ENCODE results near the gene RTN3.

The RTN3 gene

DNA sequence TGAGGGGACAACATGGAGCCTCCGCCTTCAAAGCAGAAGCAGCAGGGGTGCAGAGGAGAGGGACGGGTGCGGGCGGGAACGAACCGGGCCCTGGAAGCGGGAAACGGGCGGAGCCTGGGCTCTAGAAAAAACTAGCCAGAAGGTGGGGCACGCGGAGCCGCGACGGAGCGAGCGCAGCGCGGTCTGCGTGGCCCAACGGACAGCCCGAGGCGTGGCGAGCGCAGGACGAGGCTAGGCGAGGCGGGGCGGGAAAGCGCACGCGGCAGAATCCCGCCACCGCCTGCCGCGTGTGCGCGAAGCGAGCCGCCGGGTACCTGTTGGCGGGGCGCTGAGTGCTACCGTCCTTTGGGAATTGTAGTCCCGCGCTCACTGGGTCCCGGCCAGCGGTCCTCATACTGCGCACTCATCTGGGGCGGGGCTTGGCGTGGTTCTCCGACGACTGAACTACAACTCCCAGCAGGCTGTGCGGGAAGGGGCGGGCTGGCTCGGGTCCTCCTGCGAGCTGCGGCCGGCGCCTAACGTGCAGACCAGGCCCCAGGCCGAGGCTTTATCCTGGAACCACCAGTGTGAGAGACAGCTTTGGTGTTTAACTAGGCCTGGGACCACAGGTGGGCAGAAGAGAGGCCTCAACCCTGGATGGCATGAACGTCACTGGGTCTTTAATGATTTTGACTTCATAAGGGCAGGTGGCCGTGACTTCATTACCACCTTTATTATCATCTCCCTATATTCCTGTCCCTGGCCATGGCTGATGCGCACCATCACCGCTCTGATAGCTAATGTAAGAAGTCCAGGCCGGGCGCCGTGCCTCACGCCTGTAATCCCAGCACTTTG is 9.8 kb upstream of the RTN3 start, which contains the start of gene ATL3:
Gene ATL3, minus strand, starts transcription at position 55 of the 834 bp plus-strand sequence. Its CDS starts 41 bp downstream, at position 14.
- peak within 1 kb of the TSS; percentile 76 for H3K4me3 ChIP-seq (ENCODE audit: control insufficient read depth, low read depth, low read length)
- TF ChIP-seq, protein P1, sequence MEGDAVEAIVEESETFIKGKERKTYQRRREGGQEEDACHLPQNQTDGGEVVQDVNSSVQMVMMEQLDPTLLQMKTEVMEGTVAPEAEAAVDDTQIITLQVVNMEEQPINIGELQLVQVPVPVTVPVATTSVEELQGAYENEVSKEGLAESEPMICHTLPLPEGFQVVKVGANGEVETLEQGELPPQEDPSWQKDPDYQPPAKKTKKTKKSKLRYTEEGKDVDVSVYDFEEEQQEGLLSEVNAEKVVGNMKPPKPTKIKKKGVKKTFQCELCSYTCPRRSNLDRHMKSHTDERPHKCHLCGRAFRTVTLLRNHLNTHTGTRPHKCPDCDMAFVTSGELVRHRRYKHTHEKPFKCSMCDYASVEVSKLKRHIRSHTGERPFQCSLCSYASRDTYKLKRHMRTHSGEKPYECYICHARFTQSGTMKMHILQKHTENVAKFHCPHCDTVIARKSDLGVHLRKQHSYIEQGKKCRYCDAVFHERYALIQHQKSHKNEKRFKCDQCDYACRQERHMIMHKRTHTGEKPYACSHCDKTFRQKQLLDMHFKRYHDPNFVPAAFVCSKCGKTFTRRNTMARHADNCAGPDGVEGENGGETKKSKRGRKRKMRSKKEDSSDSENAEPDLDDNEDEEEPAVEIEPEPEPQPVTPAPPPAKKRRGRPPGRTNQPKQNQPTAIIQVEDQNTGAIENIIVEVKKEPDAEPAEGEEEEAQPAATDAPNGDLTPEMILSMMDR (IDR thresholded peaks at IDR 0.05; ENCODE audit: control insufficient read depth, insufficient read depth, low read depth, low read length, missing control alignments) = peak; percentile 15
- DNase-seq (ENCODE audit: low read depth) = no peak

DNA sequence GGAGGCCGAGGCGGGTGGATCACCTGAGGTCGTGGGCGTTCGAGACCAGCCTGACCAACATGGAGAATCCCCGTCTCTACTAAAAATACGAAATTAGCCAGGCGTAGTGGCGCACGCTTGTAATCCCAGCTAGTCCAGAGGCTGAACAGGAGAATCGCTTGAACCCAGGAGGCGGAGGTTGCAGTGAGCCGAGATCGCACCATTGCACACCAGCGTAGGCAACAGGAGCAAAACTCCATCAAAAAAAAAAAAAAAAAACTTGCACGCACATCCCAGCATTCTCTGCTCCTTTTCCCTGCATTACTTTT is 9.2 kb upstream of the RTN3 start:
- H3K4me3 ChIP-seq (ENCODE audit: control insufficient read depth, low read depth, low read length) = no peak overlapping the region
- TF ChIP-seq, protein P1 (IDR thresholded peaks at IDR 0.05; ENCODE audit: control insufficient read depth, insufficient read depth, low read depth, low read length, missing control alignments) = no peak
- DNase-seq (ENCODE audit: low read depth) = no peak

DNA sequence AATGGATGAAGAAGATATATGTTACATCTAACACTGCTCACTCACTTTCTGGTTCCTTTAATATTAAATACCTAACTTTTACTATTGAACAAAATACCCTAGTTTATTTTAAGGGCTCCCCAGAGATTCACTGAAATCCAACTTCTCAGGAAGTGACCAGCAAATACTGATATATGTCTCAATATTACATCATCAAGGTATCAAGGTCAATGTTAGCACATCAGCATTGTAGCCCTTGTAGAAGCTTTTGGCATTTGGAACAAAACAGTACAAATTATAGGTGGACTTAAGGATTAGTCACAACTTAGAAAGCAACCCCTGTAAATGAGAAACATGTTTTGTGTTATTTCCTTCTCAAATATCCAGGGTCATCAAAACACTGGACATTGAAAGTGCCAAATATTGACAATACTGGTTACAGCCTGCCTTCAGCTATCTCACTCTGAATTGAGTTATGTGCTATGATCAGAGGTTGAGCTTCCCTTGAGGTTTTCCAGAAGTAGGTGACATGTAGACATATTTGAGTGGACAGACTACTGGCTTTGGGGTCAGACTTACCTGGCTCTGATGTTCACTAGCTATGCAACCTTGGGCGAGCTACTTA is 8.3 kb upstream of the RTN3 start:
- no peak for DNase-seq (ENCODE audit: low read depth)
- H3K4me3 ChIP-seq (ENCODE audit: control insufficient read depth, low read depth, low read length) = no peak overlapping the region
- TF ChIP-seq, protein P1 (IDR thresholded peaks at IDR 0.05; ENCODE audit: control insufficient read depth, insufficient read depth, low read depth, low read length, missing control alignments) = no peak

DNA sequence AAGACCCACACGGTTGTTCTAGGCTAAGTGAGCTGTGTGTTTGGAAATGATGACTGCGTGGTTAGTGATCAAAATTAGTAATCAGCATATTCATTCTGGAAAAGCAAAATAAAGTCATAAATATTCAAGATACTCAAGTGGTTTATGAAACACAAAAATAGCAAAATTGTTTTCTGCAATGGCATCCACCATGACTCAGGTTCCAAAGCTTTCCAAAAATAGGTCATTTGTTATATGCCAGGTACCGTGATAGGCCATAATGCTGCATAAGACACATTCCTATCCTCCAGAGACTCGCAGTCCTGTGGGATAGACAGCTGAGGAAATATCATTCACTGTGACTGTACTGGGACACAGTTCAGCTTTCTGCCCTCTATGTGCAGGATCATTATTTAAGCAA is 7.7 kb upstream of the RTN3 start:
- TF ChIP-seq, protein P1 (IDR thresholded peaks at IDR 0.05; ENCODE audit: control insufficient read depth, insufficient read depth, low read depth, low read length, missing control alignments) = no peak
- DNase-seq (ENCODE audit: low read depth) = no peak
- H3K4me3 ChIP-seq (ENCODE audit: control insufficient read depth, low read depth, low read length) = no peak overlapping the region

DNA sequence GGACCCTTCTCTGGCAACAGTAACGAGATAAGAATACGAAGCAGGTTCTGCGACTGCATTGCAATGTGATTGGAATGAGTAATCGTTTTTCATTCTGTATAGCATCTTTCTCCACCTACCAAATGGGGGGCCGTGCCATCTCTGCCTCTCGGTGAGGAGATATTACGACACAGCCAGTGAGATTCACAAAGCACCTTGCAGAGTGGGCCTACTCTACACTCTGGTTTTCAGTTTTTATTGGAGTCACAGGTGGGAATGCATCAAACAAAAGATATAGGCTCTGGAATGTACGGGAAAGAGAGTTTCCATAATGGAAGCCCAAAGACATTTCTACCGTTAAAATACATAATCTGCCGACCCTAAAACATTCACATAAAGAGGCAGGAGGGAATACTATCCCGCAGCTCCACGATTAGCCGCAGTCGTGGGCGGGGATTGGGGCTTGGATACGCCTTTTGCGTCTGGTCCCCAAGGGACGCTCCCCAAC is 423 bp upstream of the RTN3 start:
- peak overlapping the region; percentile 94 for H3K4me3 ChIP-seq (ENCODE audit: control insufficient read depth, low read depth, low read length)
- no peak for DNase-seq (ENCODE audit: low read depth)
- TF ChIP-seq, protein P1 (IDR thresholded peaks at IDR 0.05; ENCODE audit: control insufficient read depth, insufficient read depth, low read depth, low read length, missing control alignments) = no peak

DNA sequence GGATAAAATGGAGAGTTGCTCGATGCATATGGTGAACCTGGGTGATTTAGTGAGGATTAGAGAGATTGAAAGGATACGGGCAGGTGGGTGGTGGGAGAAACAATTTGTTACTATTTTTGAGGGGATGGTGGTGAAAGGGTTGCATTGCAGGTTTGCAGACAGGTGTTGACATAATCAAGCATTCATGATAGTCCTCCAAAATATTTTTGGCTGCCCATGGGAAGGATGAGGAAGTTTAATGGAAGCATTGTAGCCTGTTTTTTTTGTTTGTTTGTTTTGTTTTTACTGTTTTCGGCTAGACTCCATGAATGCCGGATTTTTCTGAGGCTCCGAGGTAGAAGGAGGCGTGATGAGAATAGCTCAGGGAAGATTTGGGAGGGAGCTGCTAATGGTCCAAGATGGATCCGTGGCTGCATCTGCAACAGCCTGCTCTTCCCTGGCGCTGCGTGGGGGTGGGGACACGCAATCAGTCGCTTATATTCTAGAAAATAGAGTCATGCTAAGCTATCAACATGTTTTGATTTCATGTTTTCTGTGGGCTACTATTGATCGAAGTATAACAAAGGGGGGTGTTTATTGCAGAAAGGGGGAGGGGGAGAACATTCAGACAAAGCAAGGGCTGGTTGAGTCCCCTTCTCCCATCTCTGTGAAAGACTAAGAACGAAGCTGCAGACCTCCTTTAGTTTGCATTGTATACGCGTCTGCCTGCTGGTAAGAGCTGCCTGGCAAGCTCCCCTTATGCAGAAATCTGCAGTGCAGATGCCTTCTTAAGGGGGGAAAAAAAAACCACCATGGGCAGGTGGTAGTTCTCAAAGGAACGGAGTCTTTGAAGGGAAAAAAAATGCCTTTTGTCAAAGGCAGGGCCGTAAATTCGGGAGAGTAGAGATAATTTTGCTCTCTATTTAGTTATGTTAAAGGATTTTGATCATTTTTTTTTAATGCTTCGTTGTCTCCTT is 1.0 kb downstream of the RTN3 start:
- no peak for DNase-seq (ENCODE audit: low read depth)
- TF ChIP-seq, protein P1 (IDR thresholded peaks at IDR 0.05; ENCODE audit: control insufficient read depth, insufficient read depth, low read depth, low read length, missing control alignments) = no peak

More for the DNA sequence above, 1.0 kb downstream of the RTN3 start:
- peak overlapping the region; percentile 94 for H3K4me3 ChIP-seq (ENCODE audit: control insufficient read depth, low read depth, low read length)
